Measurements from ENCODE around the gene CYLC1.

Gene CYLC1

DNA sequence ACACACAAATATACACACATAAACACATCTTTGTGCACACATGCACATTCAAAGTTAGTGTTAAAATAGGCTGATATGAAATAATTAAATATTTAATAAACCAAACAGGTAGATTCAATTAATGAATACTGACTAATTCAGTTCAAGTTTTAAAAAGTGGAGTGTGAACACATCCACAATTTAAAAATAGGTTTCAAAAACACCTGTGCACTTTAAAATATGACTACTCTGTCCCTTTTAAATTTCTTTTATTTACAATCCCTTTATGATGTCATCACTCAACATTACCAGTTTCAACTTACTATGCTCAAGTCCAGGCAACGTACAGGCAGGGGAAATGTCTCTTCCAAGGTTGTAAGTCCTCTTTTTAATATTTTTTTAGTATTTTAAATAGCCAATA lies at the start of gene CYLC1:
Gene CYLC1, plus strand, starts transcription at position 301 of the 400 bp plus-strand sequence. Its CDS starts 37 bp downstream, at position 338.
- no peaks in the 10 kb centered on the region for H3K27me3 Mint-ChIP-seq
- no peaks in the 10 kb centered on the region for H3K36me3 Mint-ChIP-seq

GRCh38 chrX:83819304-83819703 lies 41.6 kb upstream of the CYLC1 start:
- Mint-ChIP-seq H3K9me3 (no peaks in the 10 kb centered on the region), H3K27ac (no peak overlapping the region)

More for the DNA sequence above, at the start of gene CYLC1:
- no peak within 1 kb of the TSS for H3K27ac Mint-ChIP-seq
- no peak within 1 kb of the TSS for H3K4me3 Mint-ChIP-seq
- no peaks in the 10 kb centered on the region for H3K4me1 Mint-ChIP-seq
- peaks cover 6% of the 10 kb centered on the region for H3K9me3 Mint-ChIP-seq

DNA sequence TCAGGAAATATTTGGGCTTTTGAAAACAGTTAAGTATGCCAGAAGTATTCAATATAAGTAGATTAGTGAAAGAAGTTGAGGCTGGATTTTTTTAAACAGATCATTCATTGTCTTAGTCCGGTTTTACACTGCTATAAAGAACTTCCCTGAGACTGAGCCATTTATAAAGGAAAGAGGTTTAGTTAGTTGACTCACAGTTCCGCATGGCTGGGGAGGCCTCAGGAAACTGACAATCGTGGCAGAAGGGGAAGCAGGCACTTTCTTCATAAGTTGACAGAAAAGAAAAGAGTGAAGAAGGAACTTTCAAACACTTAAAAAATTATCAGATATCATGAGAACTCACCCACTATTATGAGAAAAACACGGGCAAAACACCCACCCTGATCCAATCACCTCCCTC lies 31.1 kb upstream of the CYLC1 start:
- Mint-ChIP-seq H3K36me3 (no peaks in the 10 kb centered on the region), H3K4me3 (no peak overlapping the region), H3K9me3 (no peaks in the 10 kb centered on the region), H3K4me1 (no peaks in the 10 kb centered on the region), H3K27ac (no peak overlapping the region), H3K27me3 (no peaks in the 10 kb centered on the region)

More at GRCh38 chrX:83819304-83819703, 41.6 kb upstream of the CYLC1 start:
- H3K36me3 Mint-ChIP-seq = no peaks in the 10 kb centered on the region
- H3K27me3 Mint-ChIP-seq = no peaks in the 10 kb centered on the region
- H3K4me1 Mint-ChIP-seq = no peaks in the 10 kb centered on the region
- H3K4me3 Mint-ChIP-seq = no peak overlapping the region

DNA sequence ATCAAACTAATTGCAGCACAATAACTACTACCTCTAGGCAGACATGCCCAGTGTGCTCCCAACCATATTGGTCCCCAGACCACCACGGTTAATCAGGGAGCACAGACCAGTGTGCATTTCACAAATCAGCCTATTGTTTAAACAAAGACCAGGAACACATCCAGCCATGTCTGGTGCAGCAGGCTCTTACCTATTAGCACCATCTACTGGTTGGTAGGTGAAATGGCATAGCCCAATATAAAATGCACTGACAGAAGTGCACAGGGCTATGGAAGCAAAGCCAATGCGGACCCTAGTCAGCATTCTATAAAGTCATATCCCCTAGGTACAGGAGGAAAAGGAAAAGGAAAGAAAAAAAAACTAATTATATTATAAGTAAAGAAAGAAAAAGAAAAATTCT lies 15.5 kb upstream of the CYLC1 start:
- no peaks in the 10 kb centered on the region for H3K36me3 Mint-ChIP-seq
- H3K27ac Mint-ChIP-seq = no peak overlapping the region
- H3K4me1 Mint-ChIP-seq = no peaks in the 10 kb centered on the region
- no peak overlapping the region for H3K4me3 Mint-ChIP-seq
- H3K27me3 Mint-ChIP-seq = no peaks in the 10 kb centered on the region
- H3K9me3 Mint-ChIP-seq = no peaks in the 10 kb centered on the region

DNA sequence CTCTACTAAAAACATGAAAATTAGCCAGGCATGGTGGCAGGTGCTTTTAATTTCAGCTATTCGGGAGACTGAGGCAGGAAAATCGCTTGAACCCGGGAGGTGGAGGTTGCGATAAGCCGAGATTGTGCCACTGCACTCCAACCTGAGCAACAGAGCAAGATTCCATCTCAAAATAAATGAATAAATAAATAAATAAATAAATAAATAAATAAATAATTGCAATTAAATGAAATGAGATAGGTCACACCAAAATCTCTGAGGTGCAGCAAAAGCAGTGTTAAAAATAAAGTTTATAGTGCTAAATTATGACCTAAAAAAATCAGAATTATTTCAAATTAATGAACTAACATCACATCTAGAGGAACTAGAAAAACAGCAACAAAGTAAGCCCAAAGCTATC lies 13.6 kb upstream of the CYLC1 start:
- H3K9me3 Mint-ChIP-seq = no peaks in the 10 kb centered on the region
- H3K27me3 Mint-ChIP-seq = no peaks in the 10 kb centered on the region
- H3K36me3 Mint-ChIP-seq = no peaks in the 10 kb centered on the region
- no peaks in the 10 kb centered on the region for H3K4me1 Mint-ChIP-seq
- no peak overlapping the region for H3K4me3 Mint-ChIP-seq
- no peak overlapping the region for H3K27ac Mint-ChIP-seq

DNA sequence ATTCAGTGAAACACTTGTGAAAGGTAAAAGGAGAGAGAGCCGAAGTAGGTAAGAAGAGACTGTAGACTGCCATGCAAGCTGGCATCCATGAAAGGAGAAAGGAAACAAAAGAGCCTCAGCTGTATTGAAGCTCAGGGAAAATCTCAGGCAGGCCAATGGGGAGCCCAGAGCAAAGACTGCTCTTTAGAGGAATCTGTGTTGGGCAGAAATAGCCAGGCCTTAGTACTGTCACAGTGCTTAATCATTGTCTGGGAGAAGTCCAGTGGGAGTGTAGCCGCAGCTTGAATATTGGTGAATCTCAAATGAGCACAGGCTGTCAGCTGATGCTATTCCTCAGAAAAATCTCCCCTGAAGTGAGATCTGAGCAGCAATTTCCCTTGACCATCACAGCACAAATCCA lies 27.6 kb downstream of the CYLC1 start:
- H3K27ac Mint-ChIP-seq = no peak overlapping the region

DNA sequence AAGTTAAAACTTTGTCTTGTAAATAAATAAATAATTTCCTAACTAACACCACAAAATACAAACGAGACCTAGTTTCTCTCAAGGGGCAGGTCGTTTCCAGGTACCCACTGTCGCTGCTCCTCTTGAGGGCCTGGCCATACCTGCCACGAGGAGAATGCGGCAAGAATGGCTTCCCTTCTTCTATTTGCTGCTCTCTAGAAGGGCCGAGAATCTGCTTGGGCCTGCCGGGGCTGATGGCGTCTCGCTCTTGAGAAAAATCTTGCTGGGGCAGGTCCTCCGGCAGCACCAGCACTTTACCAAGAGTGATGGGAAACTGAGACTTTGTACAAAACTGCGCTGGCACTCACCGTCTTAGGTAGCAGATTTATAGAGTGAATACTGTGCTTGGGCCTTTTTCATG lies 31.5 kb downstream of the CYLC1 start:
- no peaks in the 10 kb centered on the region for H3K9me3 Mint-ChIP-seq
- no peaks in the 10 kb centered on the region for H3K4me1 Mint-ChIP-seq
- no peaks in the 10 kb centered on the region for H3K36me3 Mint-ChIP-seq
- no peaks in the 10 kb centered on the region for H3K27me3 Mint-ChIP-seq
- H3K27ac Mint-ChIP-seq = no peak overlapping the region
- no peak overlapping the region for H3K4me3 Mint-ChIP-seq

More for the DNA sequence above, 27.6 kb downstream of the CYLC1 start:
- H3K36me3 Mint-ChIP-seq = no peaks in the 10 kb centered on the region
- H3K27me3 Mint-ChIP-seq = no peaks in the 10 kb centered on the region
- H3K4me1 Mint-ChIP-seq = no peaks in the 10 kb centered on the region
- no peaks in the 10 kb centered on the region for H3K9me3 Mint-ChIP-seq
- H3K4me3 Mint-ChIP-seq = no peak overlapping the region

DNA sequence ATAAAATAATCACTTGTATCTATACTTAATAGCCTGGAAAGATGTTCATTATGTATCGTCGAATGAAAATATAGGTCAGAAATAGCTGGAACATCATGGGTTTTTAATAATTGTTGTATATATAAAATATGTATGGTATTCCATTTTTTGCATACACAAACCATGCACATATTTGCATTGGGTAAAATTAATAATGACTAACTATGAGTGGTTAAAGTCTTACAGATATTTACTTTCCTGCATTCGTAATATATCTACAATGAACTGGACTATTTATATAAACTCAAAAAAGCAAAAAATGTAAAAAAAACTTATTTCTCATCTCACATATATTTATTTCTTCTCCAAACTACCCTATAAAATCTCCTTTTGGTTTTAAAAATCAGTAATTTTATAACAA lies 46.0 kb downstream of the CYLC1 start:
- Mint-ChIP-seq H3K4me1 (no peaks in the 10 kb centered on the region), H3K9me3 (no peaks in the 10 kb centered on the region), H3K36me3 (no peaks in the 10 kb centered on the region), H3K4me3 (no peak overlapping the region), H3K27ac (no peak overlapping the region), H3K27me3 (no peaks in the 10 kb centered on the region)

DNA sequence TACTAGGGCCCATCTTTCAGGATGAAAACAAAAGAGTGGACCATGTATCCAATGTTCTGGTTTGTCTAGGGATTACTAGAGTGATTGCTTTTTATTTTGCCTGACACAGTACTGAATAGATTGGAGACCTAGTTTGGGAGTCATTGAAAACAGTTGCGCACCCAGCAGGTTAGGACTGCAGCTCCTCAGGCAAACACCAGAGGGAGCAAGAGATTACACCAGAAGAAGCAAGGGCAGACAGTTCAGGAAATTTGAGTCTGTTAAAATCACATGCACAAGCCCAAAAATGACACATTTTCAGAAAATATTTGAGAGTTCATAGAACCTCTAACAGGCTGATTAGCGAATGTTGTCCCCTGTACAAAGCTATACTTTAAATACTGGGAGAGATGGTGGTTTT lies 55.6 kb downstream of the CYLC1 start:
- Mint-ChIP-seq H3K4me1 (no peaks in the 10 kb centered on the region), H3K9me3 (no peaks in the 10 kb centered on the region)

GRCh38 chrX:83934220-83934619 lies 73.3 kb downstream of the CYLC1 start:
- H3K36me3 Mint-ChIP-seq = no peaks in the 10 kb centered on the region
- no peaks in the 10 kb centered on the region for H3K27me3 Mint-ChIP-seq
- H3K9me3 Mint-ChIP-seq = no peaks in the 10 kb centered on the region
- no peak overlapping the region for H3K4me3 Mint-ChIP-seq
- H3K4me1 Mint-ChIP-seq = no peaks in the 10 kb centered on the region
- no peak overlapping the region for H3K27ac Mint-ChIP-seq

More for the DNA sequence above, 55.6 kb downstream of the CYLC1 start:
- H3K27ac Mint-ChIP-seq = no peak overlapping the region
- no peak overlapping the region for H3K4me3 Mint-ChIP-seq
- H3K27me3 Mint-ChIP-seq = no peaks in the 10 kb centered on the region
- no peaks in the 10 kb centered on the region for H3K36me3 Mint-ChIP-seq

All from activated naive CD4-positive, alpha-beta T cell treated with anti-CD3 and anti-CD28 coated beads, Interleukin-2, amount 50 U/mL, for 24 hours (primary cell).